Neural progenitor cell (in vitro differentiated cells): ENCODE data around the gene DHRS9.

ENCODE experiments used
- CTCF ChIP-seq: fragments of 200-600 bp; sonication (generic); IDR thresholded peaks from 2 replicates; pipeline ENCODE4 v1.5.1; 2017; ENCODE audit warnings: antibody characterized with exemption, mild to moderate bottlenecking
- EZH2 ChIP-seq: fragments of 200-600 bp; sonication (generic); IDR thresholded peaks from 2 replicates; pipeline ENCODE4 v1.6.1; 2017; ENCODE audit warnings: antibody characterized with exemption, mild to moderate bottlenecking, moderate library complexity
- EZH2phosphoT487 ChIP-seq: fragments of 200-600 bp; sonication (generic); IDR thresholded peaks from 2 replicates; pipeline ENCODE4 v1.6.1; 2017; ENCODE audit warnings: antibody characterized with exemption

- TF ChIP-seq EZH2 (no peak), CTCF (no peak), EZH2phosphoT487 (no peak)
Measured at GRCh38 chr2:169029341-169029740, 40.0 kb upstream of the DHRS9 start.
